GM13976 (cell line): ENCODE measurements around the gene PIK3R6.

ENCODE experiments used
- DNase-seq: peaks from one replicate; pipeline ENCODE4 v3.0.0; 2012; ENCODE audit warnings: low spot score
- in situ Hi-C: fragments of 300-500 bp; cut with MboI; formaldehyde crosslinking; loops from one replicate; pipeline ENCODE4 v1.12.0; 2022; ENCODE audit warnings: low sequenced_read_pairs, mixed read lengths, inconsistent platforms; ENCODE audit not compliant: unreplicated experiment
- TF ChIP-seq, protein P1 (sequence below): IDR thresholded peaks from 2 replicates; pipeline ENCODE4 v1.5.1; 2012; ENCODE audit warnings: borderline replicate concordance, mild to moderate bottlenecking; ENCODE audit not compliant: insufficient read depth; ENCODE audit errors: extremely low read depth, missing control alignments, control extremely low read depth

PIK3R6 gene

DNA sequence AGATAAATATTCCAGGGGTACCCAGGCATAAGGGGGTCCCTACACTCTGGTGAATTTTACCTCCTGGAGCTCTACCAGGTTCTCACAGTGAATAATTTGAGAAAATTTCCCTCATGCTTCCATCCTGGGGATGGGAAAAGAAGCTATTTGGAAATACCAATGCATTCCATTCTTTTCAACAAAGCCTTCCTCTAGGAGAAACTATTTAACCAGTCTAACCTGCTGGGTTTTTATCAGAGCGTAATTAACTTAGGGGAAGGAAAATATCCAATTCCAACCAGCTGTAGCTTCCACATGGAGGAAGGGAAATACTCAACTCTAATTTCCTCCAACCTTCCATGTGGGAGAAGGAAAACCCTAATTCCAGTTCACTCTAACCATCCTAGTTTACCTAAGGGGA lies 85.3 kb downstream of the PIK3R6 start:
- no peak for DNase-seq

GRCh38 chr17:8781776-8782175 lies 85.7 kb downstream of the PIK3R6 start:
- no peak for DNase-seq
- in situ Hi-C loops: loop anchor here (10.0 kb wide), 1 partner anchor 213 kb away; no protein-coding TSS in a partner anchor
- TF ChIP-seq, protein P1, sequence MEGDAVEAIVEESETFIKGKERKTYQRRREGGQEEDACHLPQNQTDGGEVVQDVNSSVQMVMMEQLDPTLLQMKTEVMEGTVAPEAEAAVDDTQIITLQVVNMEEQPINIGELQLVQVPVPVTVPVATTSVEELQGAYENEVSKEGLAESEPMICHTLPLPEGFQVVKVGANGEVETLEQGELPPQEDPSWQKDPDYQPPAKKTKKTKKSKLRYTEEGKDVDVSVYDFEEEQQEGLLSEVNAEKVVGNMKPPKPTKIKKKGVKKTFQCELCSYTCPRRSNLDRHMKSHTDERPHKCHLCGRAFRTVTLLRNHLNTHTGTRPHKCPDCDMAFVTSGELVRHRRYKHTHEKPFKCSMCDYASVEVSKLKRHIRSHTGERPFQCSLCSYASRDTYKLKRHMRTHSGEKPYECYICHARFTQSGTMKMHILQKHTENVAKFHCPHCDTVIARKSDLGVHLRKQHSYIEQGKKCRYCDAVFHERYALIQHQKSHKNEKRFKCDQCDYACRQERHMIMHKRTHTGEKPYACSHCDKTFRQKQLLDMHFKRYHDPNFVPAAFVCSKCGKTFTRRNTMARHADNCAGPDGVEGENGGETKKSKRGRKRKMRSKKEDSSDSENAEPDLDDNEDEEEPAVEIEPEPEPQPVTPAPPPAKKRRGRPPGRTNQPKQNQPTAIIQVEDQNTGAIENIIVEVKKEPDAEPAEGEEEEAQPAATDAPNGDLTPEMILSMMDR: no peak

More for the DNA sequence above, 85.3 kb downstream of the PIK3R6 start:
- TF ChIP-seq, protein P1: no peak
- in situ Hi-C loops: loop anchor here (10.0 kb wide), 1 partner anchor 213 kb away; no protein-coding TSS in a partner anchor

DNA sequence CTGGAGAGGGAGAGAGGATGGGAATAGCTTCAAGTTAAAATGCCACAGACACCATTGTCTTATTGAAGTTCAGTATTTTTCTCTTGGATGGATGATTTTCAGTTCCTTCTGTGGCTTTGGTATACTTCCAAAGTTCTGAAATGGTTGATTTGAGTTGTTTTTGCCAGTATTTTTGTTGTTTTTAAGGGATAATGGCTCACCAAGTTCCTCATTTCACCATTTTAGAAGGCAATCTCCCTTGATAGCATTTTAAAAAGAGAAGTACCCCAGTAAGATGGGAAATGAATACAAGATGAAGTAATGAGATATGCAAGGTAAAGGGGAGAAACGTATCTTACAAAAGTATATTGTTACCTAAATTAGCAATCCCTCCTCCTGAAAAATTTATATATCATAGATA lies 90.6 kb downstream of the PIK3R6 start:
- DNase-seq: no peak
- TF ChIP-seq, protein P1: no peak
- in situ Hi-C loops: no loop called here

DNA sequence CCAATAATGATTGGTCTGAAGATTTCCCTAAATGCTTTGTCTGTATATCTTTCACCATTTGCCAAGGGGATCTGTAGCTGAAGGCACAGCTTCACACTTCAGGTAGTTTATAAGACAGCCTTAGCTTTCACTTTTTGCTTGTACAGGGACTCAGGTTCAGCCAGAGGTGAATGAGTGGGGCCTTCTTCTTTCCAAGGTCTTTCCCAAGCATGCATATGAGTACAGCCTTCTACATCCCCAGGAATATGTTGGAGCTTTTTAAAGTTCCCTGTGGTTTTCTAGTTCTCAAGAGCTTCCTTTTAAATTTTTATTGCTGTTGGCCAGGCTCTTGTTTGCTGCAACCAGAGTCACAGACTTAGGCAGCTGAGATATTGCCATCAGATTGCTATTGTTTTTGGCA lies 91.2 kb downstream of the PIK3R6 start:
- in situ Hi-C loops: no loop called here
- no peak for DNase-seq
- TF ChIP-seq, protein P1: no peak

DNA sequence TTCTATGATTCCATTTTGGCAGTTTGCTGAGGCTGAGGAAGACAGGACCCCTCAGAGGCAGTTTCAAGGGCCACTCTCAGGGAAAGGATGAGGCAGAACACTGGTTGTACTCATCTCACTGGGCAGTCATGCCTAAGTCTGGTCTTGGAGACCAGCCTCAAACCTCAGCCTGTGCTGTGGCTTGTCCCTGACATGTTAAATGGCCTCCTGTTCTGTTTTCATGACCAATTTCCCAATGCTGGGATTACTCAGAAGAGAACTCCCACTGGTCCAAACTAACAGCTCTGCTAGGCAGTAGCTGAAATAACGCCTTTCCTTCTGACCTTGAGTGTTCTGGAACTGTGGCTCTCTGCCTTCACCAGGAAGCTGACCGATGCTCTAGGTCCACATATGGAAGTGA lies 100.7 kb downstream of the PIK3R6 start:
- TF ChIP-seq, protein P1: no peak
- in situ Hi-C loops: no loop called here
- DNase-seq: no peak

DNA sequence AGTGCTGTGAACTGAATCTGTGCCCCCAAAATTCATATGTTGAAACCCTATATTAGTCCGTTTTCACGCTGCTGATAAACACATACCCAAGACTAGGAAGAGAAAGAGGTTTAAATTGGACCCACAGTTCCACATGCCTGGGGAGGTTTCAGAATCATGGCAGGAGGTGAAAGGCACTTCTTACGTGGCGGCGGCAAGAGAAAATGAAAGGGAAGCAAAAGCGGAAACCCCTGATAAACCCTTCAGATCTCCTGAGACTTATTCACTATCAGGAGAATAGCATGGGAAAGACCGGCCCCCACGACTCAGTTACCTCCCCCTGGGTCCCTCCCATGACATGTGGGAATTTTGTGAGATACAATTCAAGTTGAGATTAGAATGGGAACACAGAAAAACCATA lies 105.5 kb downstream of the PIK3R6 start:
- TF ChIP-seq, protein P1: no peak
- no peak for DNase-seq
- in situ Hi-C loops: no loop called here
